Right lobe of liver (tissue), 6 donors: ENCODE results near the gene LMOD2. TPM values are rescaled to one million over a fixed set of nuclear protein-coding genes. Genes with fewer than 3 reads are reported as not detected.

Source experiments
- ATAC-seq, 4 donors: fragments of 200-7000 bp; cut with Tn5 transposase; one replicate each; pipeline ENCODE4 v1.9.1; 2020; ENCODE audit warnings: mild to moderate bottlenecking in 4 of 4, moderate library complexity in 4 of 4
- DNase-seq, 3 donors: peaks; one replicate each; pipeline ENCODE4 v3.0.0-alpha.2; 2020
- H3K27ac ChIP-seq, 3 donors: fragments of 200-600 bp; one replicate each; pipeline ENCODE4 v1.8.0; 2022
- H3K27me3 ChIP-seq, 2 donors: fragments of 200-600 bp; one replicate each; pipeline ENCODE4 v1.8.0; 2022
- H3K36me3 ChIP-seq, 4 donors: fragments of 200-600 bp; sonication (generic) in 1 of 4; one replicate each; pipeline versions ENCODE4 v1.5.1 to v1.8.0; 2017 to 2022; ENCODE audit warnings: control low read depth in 1 of 4
- H3K4me1 ChIP-seq, 4 donors: fragments of 200-600 bp; sonication (generic) in 1 of 4; one replicate each; pipeline versions ENCODE4 v1.5.1 to v1.8.0; 2017 to 2022; ENCODE audit warnings: control low read depth in 1 of 4
- H3K4me3 ChIP-seq, 3 donors: fragments of 200-600 bp; one replicate each; pipeline ENCODE4 v1.8.0; 2022
- H3K9me3 ChIP-seq, 4 donors: fragments of 200-600 bp; sonication (generic) in 1 of 4; one replicate each; pipeline versions ENCODE4 v1.5.1 to v1.8.0; 2017 to 2022; ENCODE audit warnings: control low read depth in 1 of 4
- CTCF ChIP-seq, 4 donors: fragments of 200-600 bp in 3 of 4; fragments of 450-650 bp in 1 of 4; IDR thresholded peaks; one replicate each; pipeline versions ENCODE4 v1.5.1 to v1.8.0; 2016 to 2022; ENCODE audit warnings: antibody characterized with exemption in 4 of 4, mild to moderate bottlenecking in 2 of 4
- POLR2A ChIP-seq: fragments of 450-650 bp; IDR thresholded peaks from one replicate; pipeline ENCODE4 v1.6.1; 2017; ENCODE audit warnings: antibody characterized with exemption, mild to moderate bottlenecking
- WGBS: methylation state at CpG from one replicate; pipeline ENCODE4 v1.1.6; 2018; ENCODE audit warnings: low coverage, low lambda C conversion rate; ENCODE audit not compliant: insufficient coverage; ENCODE audit errors: missing lambda C conversion rate; 5-methylcytosine and 5-hydroxymethylcytosine counted together
- intact Hi-C, 2 donors: fragments of 100-400 bp; cut with DNase I; formaldehyde crosslinking; loops; one replicate each; pipeline versions ENCODE4 v1.11.2 to v1.14.1; 2022
- total RNA-seq, 6 experiments: library from RNA; depleted of rRNA in 2 of 6; stranded (reverse); fragments of >200 nt in 2 of 6; fragmentation: NEBNext Ultra II Directional in 3 of 6; extraction: Animal tissue kit (Norgen Biotek cat#: 25700) in 3 of 6; gene quantifications; one replicate each; pipeline versions ENCODE4 v1.1.0 to v1.2.4, GENCODE V29; 2016 to 2023
- donor health status: DM: no; HTN: yes; CAD: no.
- donor health status: DM: no; HTN: no; CAD: no.
- donor health status: DM: no; HTN: no; CAD: no.
- donor health status: DM: no; HTN: yes; CAD: no.
- donor health status: DM: no; HTN: yes; CAD: no.

Gene LMOD2
- total RNA-seq, 6 experiments from 2014 or later = 0.37 TPM; not detected in 5

- Histone ChIP-seq H3K9me3 (no peaks in the 10 kb centered on the region), H3K4me3 (no peak overlapping the region), H3K4me1 (peaks cover 0 to 5% (median 0%) of the 10 kb centered on the region in 4 donors), H3K27me3 (no peaks in the 10 kb centered on the region), H3K27ac (no peak overlapping the region), H3K36me3 (peaks cover 0 to 34% (median 6%) of the 10 kb centered on the region in 4 donors)
- DNase-seq (no peak), ATAC-seq (no peak)
- TF ChIP-seq POLR2A = no peak
- TF ChIP-seq CTCF (IDR thresholded peaks at IDR 0.05) = no peak
- intact Hi-C loops = no loop called here
- 80% methylated on average over 1 of the region's 1 CpG for WGBS
Observed at GRCh38 chr7:123687727-123688126, 32.1 kb downstream of the LMOD2 start.

GRCh38 chr7:123689250-123689649 is 33.6 kb downstream of the LMOD2 start:
- DNase-seq (no peak), ATAC-seq (no peak)
- Histone ChIP-seq H3K4me3 (no peak overlapping the region), H3K9me3 (no peaks in the 10 kb centered on the region), H3K4me1 (no peaks in the 10 kb centered on the region), H3K27ac (no peak overlapping the region), H3K27me3 (no peaks in the 10 kb centered on the region), H3K36me3 (peaks cover 0 to 42% (median 6%) of the 10 kb centered on the region in 4 donors)
- TF ChIP-seq CTCF (IDR thresholded peaks at IDR 0.05) = no peak
- intact Hi-C loops = no loop called here
- 62% methylated on average over 3 of the region's 3 CpGs for WGBS

- ATAC-seq (no peak), DNase-seq (no peak)
- 89% methylated on average over 2 of the region's 2 CpGs for WGBS
- intact Hi-C loops = no loop called here
- Histone ChIP-seq H3K9me3 (no peaks in the 10 kb centered on the region), H3K4me3 (no peak overlapping the region), H3K4me1 (no peaks in the 10 kb centered on the region), H3K27ac (no peak overlapping the region), H3K36me3 (peaks cover 0 to 46% (median 9%) of the 10 kb centered on the region in 4 donors), H3K27me3 (no peaks in the 10 kb centered on the region)
- TF ChIP-seq CTCF (IDR thresholded peaks at IDR 0.05) (no peak), POLR2A (no peak)
Observed at GRCh38 chr7:123690550-123690949, 34.9 kb downstream of the LMOD2 start.

GRCh38 chr7:123692471-123692877 is 36.8 kb downstream of the LMOD2 start:
- no peaks in the 10 kb centered on the region for H3K4me1 ChIP-seq
- H3K4me3 ChIP-seq = no peak overlapping the region
- no peaks in the 10 kb centered on the region for H3K9me3 ChIP-seq
- no peaks in the 10 kb centered on the region for H3K27me3 ChIP-seq
- H3K36me3 ChIP-seq = peaks cover 0 to 46% (median 10%) of the 10 kb centered on the region in 4 donors
- DNase-seq = peak in 1 of 3 donors; percentile 19
- WGBS = 93% methylated on average over 5 of the region's 6 CpGs
- TF ChIP-seq POLR2A (no peak), CTCF (IDR thresholded peaks at IDR 0.05) (no peak)
- ATAC-seq = peak in 1 of 4 donors; percentile 41
- intact Hi-C loops = no loop called here
- H3K27ac ChIP-seq = no peak overlapping the region
